Mucosa of descending colon (tissue), 3 donors: ENCODE data around the gene CCDC40. TPM values are rescaled to one million over a fixed set of nuclear protein-coding genes. Genes with fewer than 3 reads are reported as not detected.

Experiments used
- ATAC-seq: fragments of 200-7000 bp; cut with Tn5 transposase; one replicate; pipeline ENCODE4 v1.9.1; 2020; ENCODE audit warnings: mild to moderate bottlenecking, moderate library complexity
- DNase-seq, 3 donors: peaks; one replicate each; pipeline ENCODE4 v3.0.0-alpha.2; 2020
- H3K36me3 ChIP-seq: fragments of 200-600 bp; one replicate; pipeline ENCODE4 v1.8.0; 2021; ENCODE audit warnings: low read depth, mild to moderate bottlenecking
- H3K4me1 ChIP-seq: fragments of 200-600 bp; one replicate; pipeline ENCODE4 v1.8.0; 2021; ENCODE audit warnings: low read depth, mild to moderate bottlenecking
- H3K4me3 ChIP-seq: fragments of 200-600 bp; one replicate; pipeline ENCODE4 v1.8.0; 2021; ENCODE audit warnings: mild to moderate bottlenecking
- H3K9me3 ChIP-seq: fragments of 200-600 bp; one replicate; pipeline ENCODE4 v1.8.0; 2021; ENCODE audit warnings: mild to moderate bottlenecking
- intact Hi-C, 2 donors: fragments of 100-400 bp; cut with DNase I in 1 of 2; cut with micrococcal nuclease in 1 of 2; formaldehyde crosslinking; loops; one replicate each; pipeline versions ENCODE4 v1.11.0 to v1.11.1; 2022; cut with DNase I, micrococcal nuclease
- total RNA-seq, 3 donors: library from RNA; stranded (reverse); fragmentation: NEBNext Ultra II Directional in 2 of 3; extraction: Animal tissue kit (Norgen Biotek cat#: 25700) in 2 of 3; gene quantifications; one replicate each; pipeline versions ENCODE4 v1.2.1 to v1.2.4, GENCODE V29; 2021 to 2023
- TF ChIP-seq, protein P1 (sequence below): fragments of 200-600 bp; IDR thresholded peaks from one replicate; pipeline ENCODE4 v1.8.0; 2022; ENCODE audit warnings: antibody characterized with exemption, mild to moderate bottlenecking
- donor health status: DM: no; HTN: no; CAD: no; lungs with moderate emphysema.
- donor health status: DM: no; HTN: no; CAD: no.
- donor health status: DM: no; HTN: yes; CAD: no.

Gene CCDC40
- total RNA-seq, 3 donors from 2014 or later: 2.1 to 5.9 (median 2.7) TPM

DNA sequence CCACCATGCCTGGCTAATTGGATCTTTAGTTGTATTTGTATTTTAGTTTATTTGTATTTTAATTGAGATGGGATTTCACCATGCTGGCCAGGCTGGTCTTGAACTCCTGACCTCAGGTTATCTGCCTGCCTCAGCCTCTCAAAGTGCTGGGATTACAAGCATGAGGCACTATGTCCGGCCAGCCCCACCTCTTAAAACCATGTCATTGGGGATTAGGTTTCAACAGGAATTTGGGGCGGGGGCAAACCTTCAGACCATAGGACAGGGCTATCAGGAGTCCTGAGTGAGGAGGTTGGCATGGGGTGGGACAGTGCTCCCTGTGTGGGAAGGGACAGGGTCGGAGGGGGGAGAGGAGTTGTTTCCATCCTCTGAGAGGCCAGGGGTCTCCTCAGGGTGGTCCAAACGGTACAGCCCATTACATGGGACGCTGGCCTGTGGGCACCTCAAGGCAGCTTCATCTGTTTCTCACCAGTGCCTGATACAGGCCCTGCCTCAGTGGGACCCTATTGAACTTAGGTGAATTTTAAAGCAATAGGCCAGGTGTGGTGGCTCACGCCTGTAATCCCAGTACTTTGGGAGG is 86.6 kb downstream of the CCDC40 start:
- intact Hi-C loops: no loop called here
- no peaks in the 10 kb centered on the region for H3K4me1 ChIP-seq
- ATAC-seq (no peak), DNase-seq (no peak)
- H3K4me3 ChIP-seq: no peak overlapping the region
- TF ChIP-seq, protein P1, sequence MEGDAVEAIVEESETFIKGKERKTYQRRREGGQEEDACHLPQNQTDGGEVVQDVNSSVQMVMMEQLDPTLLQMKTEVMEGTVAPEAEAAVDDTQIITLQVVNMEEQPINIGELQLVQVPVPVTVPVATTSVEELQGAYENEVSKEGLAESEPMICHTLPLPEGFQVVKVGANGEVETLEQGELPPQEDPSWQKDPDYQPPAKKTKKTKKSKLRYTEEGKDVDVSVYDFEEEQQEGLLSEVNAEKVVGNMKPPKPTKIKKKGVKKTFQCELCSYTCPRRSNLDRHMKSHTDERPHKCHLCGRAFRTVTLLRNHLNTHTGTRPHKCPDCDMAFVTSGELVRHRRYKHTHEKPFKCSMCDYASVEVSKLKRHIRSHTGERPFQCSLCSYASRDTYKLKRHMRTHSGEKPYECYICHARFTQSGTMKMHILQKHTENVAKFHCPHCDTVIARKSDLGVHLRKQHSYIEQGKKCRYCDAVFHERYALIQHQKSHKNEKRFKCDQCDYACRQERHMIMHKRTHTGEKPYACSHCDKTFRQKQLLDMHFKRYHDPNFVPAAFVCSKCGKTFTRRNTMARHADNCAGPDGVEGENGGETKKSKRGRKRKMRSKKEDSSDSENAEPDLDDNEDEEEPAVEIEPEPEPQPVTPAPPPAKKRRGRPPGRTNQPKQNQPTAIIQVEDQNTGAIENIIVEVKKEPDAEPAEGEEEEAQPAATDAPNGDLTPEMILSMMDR: no peak
- no peaks in the 10 kb centered on the region for H3K9me3 ChIP-seq
- H3K36me3 ChIP-seq: no peaks in the 10 kb centered on the region

DNA sequence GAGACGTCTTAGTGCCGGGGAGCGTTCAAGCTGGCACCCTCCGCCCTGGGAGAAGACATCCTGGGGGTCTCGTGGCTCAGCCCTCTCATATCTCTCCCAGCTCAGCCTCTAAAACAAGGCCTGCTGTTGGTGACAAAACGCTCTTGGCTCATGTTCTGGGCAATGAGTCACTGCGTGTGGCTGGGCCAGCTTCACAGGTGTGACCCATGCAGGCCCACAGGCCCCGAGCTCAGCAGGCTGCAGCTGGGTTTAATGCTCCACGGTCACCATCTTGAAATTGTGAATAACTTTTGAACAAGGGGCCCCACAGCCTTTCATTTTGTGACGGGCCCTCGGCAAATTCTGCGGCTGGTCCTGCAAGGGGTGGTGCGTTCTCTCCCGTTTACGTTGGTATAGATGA is 87.3 kb downstream of the CCDC40 start:
- H3K4me1 ChIP-seq: no peaks in the 10 kb centered on the region
- intact Hi-C loops: no loop called here
- DNase-seq (no peak), ATAC-seq (no peak)
- H3K4me3 ChIP-seq: no peak overlapping the region
- H3K9me3 ChIP-seq: no peaks in the 10 kb centered on the region
- TF ChIP-seq, protein P1: no peak
- H3K36me3 ChIP-seq: no peaks in the 10 kb centered on the region

DNA sequence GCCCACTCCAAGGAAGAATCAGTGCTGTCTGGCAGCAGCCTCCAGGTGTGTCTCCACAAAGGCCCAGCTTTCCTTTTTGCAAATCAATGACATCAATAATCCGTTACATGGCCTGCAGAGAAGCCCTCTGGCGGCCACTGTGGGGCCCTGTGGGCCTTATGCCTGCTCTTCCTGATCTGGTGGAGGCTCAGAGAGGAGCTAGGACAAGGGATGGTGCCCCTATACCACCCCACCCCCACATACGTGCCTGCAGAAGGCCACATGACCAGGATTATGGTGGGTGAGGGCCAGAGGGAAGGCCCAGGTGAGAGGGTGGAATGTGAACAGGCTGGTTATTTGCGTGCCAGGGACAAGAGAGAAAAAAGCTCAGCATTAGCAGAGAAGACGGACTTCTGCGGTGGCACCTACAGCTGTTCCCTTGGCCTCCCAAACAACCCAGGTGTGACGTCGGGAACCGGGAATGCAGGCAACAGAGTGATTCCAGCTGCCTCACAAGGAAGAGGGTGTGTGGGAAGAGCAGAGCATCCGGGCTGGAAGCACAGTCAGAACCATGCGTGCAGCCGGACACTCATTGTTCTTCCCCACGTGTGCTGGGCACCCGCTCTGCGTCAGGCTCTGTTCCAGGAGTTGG is 88.0 kb downstream of the CCDC40 start:
- intact Hi-C loops: no loop called here
- DNase-seq (no peak), ATAC-seq (peak; percentile 44)
- no peak overlapping the region for H3K4me3 ChIP-seq
- H3K9me3 ChIP-seq: no peaks in the 10 kb centered on the region
- TF ChIP-seq, protein P1: no peak
- no peaks in the 10 kb centered on the region for H3K36me3 ChIP-seq
- no peaks in the 10 kb centered on the region for H3K4me1 ChIP-seq

DNA sequence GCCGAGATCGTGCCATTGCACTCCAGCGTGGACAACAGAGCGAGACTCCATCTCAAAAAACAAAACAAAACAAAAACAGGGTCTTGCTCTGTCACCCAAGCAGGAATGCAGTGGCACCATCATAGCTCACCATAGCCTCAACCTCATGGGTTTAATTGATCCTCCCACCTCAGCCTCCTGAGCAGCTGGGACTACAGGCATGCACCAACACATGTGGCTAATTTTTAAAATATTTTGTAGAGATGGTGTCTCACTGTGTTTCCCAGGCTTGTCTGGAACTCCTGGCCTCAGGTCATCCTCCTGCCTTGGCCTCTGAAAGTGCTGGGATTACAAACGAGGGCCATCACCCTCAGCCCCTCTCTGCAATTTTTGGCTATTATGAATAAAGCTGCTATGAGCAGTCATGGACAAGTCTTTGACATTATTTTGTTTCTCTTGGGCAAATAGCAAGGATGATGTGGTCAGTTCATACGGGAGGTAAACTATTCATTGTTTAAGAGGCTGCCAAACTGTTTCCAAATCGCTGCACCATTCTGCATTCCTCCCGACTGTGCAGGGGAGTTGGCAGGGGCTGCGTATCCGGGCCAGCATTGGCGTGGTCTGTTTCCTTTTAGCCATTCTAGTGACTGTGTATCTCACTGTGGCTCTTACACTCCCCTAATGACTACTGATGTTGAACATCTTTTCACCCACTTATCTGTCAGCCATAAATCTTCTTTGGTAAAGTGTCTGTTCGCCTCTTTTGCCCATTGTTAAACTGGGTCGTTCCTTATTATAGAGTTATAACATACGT is 89.4 kb downstream of the CCDC40 start:
- DNase-seq (no peak), ATAC-seq (no peak)
- intact Hi-C loops: no loop called here
- Histone ChIP-seq H3K36me3 (no peaks in the 10 kb centered on the region), H3K4me1 (no peaks in the 10 kb centered on the region), H3K4me3 (no peak overlapping the region), H3K9me3 (no peaks in the 10 kb centered on the region)
- TF ChIP-seq, protein P1: no peak

DNA sequence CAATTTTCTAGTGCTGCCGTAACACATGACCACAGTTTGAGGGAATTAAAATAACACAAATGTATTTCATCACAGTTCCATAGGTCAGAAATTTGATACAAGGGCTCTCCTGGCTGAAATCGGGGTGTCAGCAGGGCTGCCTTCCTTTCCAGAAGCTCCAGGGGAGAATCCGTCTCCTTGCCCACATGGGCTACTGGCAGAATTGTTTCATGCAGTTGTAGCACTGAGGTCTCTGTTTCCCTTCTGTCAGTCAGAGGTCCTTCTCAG is 89.9 kb downstream of the CCDC40 start:
- DNase-seq (no peak), ATAC-seq (no peak)
- Histone ChIP-seq H3K36me3 (no peaks in the 10 kb centered on the region), H3K9me3 (no peaks in the 10 kb centered on the region), H3K4me1 (no peaks in the 10 kb centered on the region), H3K4me3 (no peak overlapping the region)
- intact Hi-C loops: no loop called here
- TF ChIP-seq, protein P1: no peak
